Sigmoid colon (tissue), 7 donors: ENCODE measurements around the gene SMIM26. TPM values are rescaled to one million over a fixed set of nuclear protein-coding genes. Genes with fewer than 3 reads are reported as not detected.
A peak's percentile ranks its signal among the peaks of the same experiment; 100 is the strongest.

Experiments used
- DNase-seq: peaks from one replicate; pipeline ENCODE4 v3.0.0-alpha.2; 2019
- H3K27ac ChIP-seq, 4 donors: fragments of 200-600 bp; sonication (generic); one replicate each; pipeline ENCODE4 v1.5.1; 2016 to 2019; ENCODE audit warnings: mild to moderate bottlenecking in 1 of 4
- H3K27me3 ChIP-seq, 3 donors: fragments of 200-600 bp; sonication (generic); one replicate each; pipeline ENCODE4 v1.5.1; 2019; ENCODE audit warnings: mild to moderate bottlenecking in 1 of 3
- H3K36me3 ChIP-seq, 4 donors: fragments of 200-600 bp; sonication (generic); one replicate each; pipeline ENCODE4 v1.5.1; 2016 to 2019
- H3K4me1 ChIP-seq, 4 donors: fragments of 200-600 bp; sonication (generic); one replicate each; pipeline ENCODE4 v1.5.1; 2017 to 2019
- H3K4me3 ChIP-seq, 4 donors: fragments of 200-600 bp; sonication (generic); one replicate each; pipeline ENCODE4 v1.5.1; 2017 to 2019; ENCODE audit warnings: mild to moderate bottlenecking in 2 of 4, moderate library complexity in 1 of 4
- H3K9me3 ChIP-seq, 4 donors: fragments of 200-600 bp in 3 of 4; sonication (generic) in 3 of 4; one replicate each; pipeline versions ENCODE4 v1.5.1 to v1.6.1; 2013 to 2019
- EP300 ChIP-seq, 4 donors: sonication (generic); formaldehyde crosslinking; IDR thresholded peaks; one replicate each; pipeline ENCODE4 v1.6.1; 2017; ENCODE audit warnings: antibody characterized with exemption in 4 of 4
- POLR2A ChIP-seq, 2 donors: fragments of 450-650 bp; IDR thresholded peaks; one replicate each; pipeline ENCODE4 v1.6.1; 2016; ENCODE audit warnings: antibody characterized with exemption in 2 of 2, mild to moderate bottlenecking in 2 of 2, moderate library complexity in 2 of 2
- POLR2AphosphoS5 ChIP-seq, 4 donors: sonication (generic); formaldehyde crosslinking; IDR thresholded peaks; one replicate each; pipeline ENCODE4 v1.6.1; 2017; ENCODE audit warnings: antibody characterized with exemption in 4 of 4
- WGBS, 2 donors: extraction: QIAGEN DNeasy Blood & Tissue Kit; methylation state at CpG; one replicate each; pipeline ENCODE4 v1.1.7; 2013; 5-methylcytosine and 5-hydroxymethylcytosine counted together
- intact Hi-C: fragments of 100-400 bp; cut with DNase I; formaldehyde crosslinking; loops from one replicate; pipeline ENCODE4 v1.15.1; 2023
- polyA plus RNA-seq, 3 donors: library from polyadenylated mRNA; stranded (reverse); fragments of 200-250 nt; gene quantifications; one replicate each; pipeline ENCODE4 v1.2.3, GENCODE V29; 2013
- total RNA-seq, 4 donors: library from RNA; depleted of rRNA; stranded (reverse); fragments of >200 nt; gene quantifications; one replicate each; pipeline ENCODE4 v1.1.0, GENCODE V29; 2016
- TF ChIP-seq, protein P1 (sequence below), 4 experiments: fragments of 450-650 bp in 3 of 4; fragments of 200-600 bp in 1 of 4; IDR thresholded peaks; one replicate each; pipeline ENCODE4 v1.5.1; 2016 to 2019; ENCODE audit warnings: antibody characterized with exemption in 4 of 4, mild to moderate bottlenecking in 3 of 4, moderate library complexity in 2 of 4
- donor health status: healthy with polysubstance abuse.
- donor health status: Bipolar disorder and iron deficiency.
- donor health status: healthy.

SMIM26 gene
- total and polyA plus RNA-seq, 7 donors, result 134 to 235 (median 174) TPM

DNA sequence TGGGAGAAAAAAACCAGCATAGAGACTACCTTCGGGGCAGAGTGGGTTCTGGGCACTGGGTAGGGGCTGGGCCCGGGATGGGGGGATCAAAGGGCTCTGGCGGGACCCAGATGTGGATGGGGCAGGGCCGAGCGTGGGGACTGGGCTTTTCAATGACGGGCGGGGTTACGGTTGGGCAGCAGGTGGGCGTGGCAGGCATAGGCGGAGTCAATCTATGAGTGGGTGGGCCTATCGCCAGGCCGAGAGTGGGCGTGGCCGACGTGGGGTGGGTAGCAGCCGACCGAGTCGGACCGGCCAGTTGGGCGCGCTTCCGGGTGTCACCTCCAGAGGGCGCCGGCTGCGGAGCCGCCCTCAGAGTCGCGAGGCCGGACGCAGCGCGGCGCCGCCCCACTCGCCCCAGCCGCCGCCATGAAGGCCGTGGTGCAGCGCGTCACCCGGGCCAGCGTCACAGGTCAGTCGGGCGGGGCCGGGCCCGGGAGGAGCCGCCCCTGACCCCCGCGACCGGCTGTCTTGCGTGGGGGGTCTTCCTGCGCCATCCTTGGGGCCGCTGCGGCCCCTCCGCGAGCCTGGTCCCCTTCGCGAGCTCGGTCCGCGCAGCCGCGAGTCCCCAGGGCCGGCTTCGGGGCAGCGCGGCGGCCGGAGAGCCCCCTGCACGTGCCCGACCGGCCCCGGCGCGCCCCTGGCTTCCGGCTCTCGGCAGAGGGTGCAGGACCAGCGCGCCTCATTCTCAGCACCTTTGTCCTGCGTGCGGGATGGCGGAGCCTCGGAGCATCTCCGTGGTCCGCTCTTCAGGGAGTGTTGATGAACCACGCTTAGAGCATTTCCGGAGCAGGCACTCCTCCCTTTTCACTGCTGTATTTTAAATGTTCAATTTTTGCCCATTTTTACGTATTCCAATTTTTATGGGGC is 20.7 kb downstream of the SMIM26 start, which contains the start of gene DTD1:
TSS of gene DTD1 (plus strand) at position 390 of the 909 bp plus-strand sequence. CDS start at position 409, 19 bp downstream.
- Histone ChIP-seq H3K27ac (peak within 1 kb of the TSS; percentile 74 to 83 (median 81)), H3K27me3 (no peaks in the 10 kb centered on the region), H3K36me3 (no peaks in the 10 kb centered on the region), H3K4me1 (peaks cover 0 to 31% (median 7%) of the 10 kb centered on the region in 4 donors), H3K4me3 (peak within 1 kb of the TSS; percentile 50 to 96 (median 81)), H3K9me3 (no peaks in the 10 kb centered on the region)
- 0% methylated on average over 88 of the region's 88 CpGs for WGBS, 2 donors
- peak; percentile 96 for DNase-seq
- TF ChIP-seq POLR2AphosphoS5 (IDR thresholded peaks at IDR 0.05) (peak in 2 of 4 donors; percentile 23 to 29), POLR2A (IDR thresholded peaks at IDR 0.05) (no peak), EP300 (IDR thresholded peaks at IDR 0.05) (no peak)
- TF ChIP-seq, protein P1, sequence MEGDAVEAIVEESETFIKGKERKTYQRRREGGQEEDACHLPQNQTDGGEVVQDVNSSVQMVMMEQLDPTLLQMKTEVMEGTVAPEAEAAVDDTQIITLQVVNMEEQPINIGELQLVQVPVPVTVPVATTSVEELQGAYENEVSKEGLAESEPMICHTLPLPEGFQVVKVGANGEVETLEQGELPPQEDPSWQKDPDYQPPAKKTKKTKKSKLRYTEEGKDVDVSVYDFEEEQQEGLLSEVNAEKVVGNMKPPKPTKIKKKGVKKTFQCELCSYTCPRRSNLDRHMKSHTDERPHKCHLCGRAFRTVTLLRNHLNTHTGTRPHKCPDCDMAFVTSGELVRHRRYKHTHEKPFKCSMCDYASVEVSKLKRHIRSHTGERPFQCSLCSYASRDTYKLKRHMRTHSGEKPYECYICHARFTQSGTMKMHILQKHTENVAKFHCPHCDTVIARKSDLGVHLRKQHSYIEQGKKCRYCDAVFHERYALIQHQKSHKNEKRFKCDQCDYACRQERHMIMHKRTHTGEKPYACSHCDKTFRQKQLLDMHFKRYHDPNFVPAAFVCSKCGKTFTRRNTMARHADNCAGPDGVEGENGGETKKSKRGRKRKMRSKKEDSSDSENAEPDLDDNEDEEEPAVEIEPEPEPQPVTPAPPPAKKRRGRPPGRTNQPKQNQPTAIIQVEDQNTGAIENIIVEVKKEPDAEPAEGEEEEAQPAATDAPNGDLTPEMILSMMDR (IDR thresholded peaks at IDR 0.05), result peak in 3 of 4 experiments; percentile 8 to 81 (median 46)
- intact Hi-C loops, result loop anchor here (10.0 kb wide), 1 partner anchor 207 kb away; no protein-coding TSS in a partner anchor

DNA sequence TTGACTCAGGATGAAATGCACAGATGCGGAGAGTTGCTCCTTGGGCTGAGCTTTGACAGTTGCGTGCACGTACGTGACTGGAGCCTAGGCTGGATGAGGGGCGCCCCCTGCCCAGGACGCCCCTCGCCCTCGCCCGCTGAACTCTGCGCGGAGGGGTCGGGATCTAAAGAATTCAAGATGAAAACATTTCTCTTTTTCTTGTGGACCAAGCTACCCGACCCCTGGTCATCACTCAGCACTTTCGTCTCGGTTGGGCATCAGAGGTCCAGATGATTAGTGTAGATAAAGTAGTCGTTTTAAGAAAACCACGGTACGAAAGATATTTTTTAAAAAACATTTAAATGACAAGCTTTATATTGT is 21.3 kb downstream of the SMIM26 start:
- Histone ChIP-seq H3K36me3 (peaks cover 0 to 2% (median 0%) of the 10 kb centered on the region in 4 donors), H3K4me1 (peaks cover 0 to 31% (median 7%) of the 10 kb centered on the region in 4 donors), H3K9me3 (no peaks in the 10 kb centered on the region), H3K27ac (peak overlapping the region; percentile 74 to 83 (median 81)), H3K27me3 (no peaks in the 10 kb centered on the region), H3K4me3 (peak overlapping the region; percentile 50 to 96 (median 81))
- TF ChIP-seq POLR2AphosphoS5 (IDR thresholded peaks at IDR 0.05) (no peak), EP300 (IDR thresholded peaks at IDR 0.05) (no peak), POLR2A (IDR thresholded peaks at IDR 0.05) (no peak)
- TF ChIP-seq, protein P1 (IDR thresholded peaks at IDR 0.05), result no peak
- DNase-seq, result no peak
- WGBS, 2 donors, result 15 to 41% methylated on average over 18 of the region's 18 CpGs
- intact Hi-C loops, result loop anchor here (10.0 kb wide), 1 partner anchor 206 kb away; no protein-coding TSS in a partner anchor

DNA sequence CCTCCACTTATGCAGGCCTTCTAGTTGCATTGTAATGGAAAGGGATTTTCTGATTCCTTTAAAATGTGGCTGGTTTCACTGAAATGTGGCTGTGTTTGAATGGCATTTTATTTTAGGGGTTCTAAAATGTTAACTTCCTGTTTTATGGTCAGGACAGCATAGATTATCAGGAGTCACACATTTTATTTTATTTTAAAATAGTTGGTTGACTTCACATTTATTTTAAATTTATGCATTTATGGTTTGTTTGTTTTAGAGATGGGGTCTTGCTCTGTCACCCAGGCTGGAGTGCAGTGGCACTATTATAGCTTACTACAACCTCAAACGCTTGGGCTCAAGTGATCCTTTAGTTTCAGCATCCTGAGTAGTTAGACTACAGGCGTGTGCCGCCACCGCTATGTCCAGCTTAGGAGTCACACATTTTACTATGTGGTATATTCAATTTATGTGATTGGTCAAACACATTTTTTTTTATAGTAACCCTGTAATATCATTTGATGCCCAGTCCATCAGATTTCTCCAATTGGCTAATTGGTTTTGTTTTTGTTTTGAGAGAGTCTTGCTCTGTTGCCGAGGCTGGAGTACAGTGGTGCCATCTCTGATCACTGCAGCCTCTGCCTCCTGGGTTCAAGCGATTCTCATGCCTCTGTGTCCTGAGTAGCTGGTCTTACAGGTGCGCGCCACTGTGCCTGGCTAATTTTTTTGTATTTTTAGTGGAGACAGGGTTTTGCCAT is 22.9 kb downstream of the SMIM26 start:
- WGBS, 2 donors, result 90 to 93% methylated on average over 8 of the region's 8 CpGs
- intact Hi-C loops, result loop anchor here (10.0 kb wide), 1 partner anchor 205 kb away; no protein-coding TSS in a partner anchor

DNA sequence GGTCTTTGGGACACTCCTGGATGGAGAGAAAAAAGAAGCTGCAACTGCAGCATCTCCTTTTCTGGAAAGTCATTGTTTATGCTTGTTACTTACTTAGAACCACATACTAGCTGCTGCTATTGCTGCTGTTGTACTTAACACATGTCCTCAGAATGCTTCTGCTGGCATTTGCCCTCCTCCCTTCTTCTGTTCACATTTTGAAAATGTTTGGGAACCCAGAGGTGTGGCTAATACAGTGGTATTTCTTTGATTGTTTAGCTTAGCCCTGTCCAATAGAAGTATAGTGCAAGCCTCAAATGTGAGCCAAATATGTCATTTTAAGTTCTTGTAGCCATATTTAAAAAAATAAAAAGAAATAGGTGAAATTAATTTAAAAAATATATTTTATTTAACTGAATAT is 29.0 kb downstream of the SMIM26 start:
- Histone ChIP-seq H3K27me3 (no peaks in the 10 kb centered on the region), H3K9me3 (no peaks in the 10 kb centered on the region), H3K4me1 (peaks cover 0 to 1% (median 0%) of the 10 kb centered on the region in 4 donors), H3K4me3 (no peak overlapping the region), H3K36me3 (peaks cover 0 to 55% (median 3%) of the 10 kb centered on the region in 4 donors), H3K27ac (no peak overlapping the region)
- no peak for TF ChIP-seq POLR2A (IDR thresholded peaks at IDR 0.05)
- intact Hi-C loops, result no loop called here
- no peak for DNase-seq

More for the DNA sequence above, 22.9 kb downstream of the SMIM26 start:
- Histone ChIP-seq H3K4me1 (peaks cover 0 to 31% (median 7%) of the 10 kb centered on the region in 4 donors), H3K27ac (no peak overlapping the region), H3K9me3 (no peaks in the 10 kb centered on the region), H3K4me3 (no peak overlapping the region), H3K27me3 (no peaks in the 10 kb centered on the region), H3K36me3 (peaks cover 0 to 18% (median 0%) of the 10 kb centered on the region in 4 donors)
- DNase-seq, result no peak
- no peak for TF ChIP-seq EP300 (IDR thresholded peaks at IDR 0.05)

DNA sequence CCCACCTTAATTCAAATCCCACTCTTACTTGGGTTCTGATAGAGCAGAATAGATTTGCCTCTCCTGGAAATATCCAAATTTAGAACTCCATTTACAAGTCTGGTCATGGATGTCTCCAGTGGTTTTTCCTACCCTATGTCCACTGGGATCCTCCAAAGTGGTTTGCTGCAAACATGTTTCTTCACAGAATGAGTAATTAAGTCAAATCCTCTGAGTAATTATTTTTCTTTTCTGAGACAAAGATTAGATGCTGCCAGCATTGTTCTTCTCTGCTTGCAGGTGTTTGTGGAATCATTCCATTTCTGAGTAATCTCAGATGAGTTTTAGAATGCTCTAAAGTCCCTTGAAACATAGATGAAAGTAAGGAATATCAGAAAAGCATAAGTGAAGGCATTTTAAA is 42.5 kb downstream of the SMIM26 start:
- Histone ChIP-seq H3K36me3 (peaks cover 0 to 10% (median 0%) of the 10 kb centered on the region in 4 donors), H3K27ac (no peak overlapping the region), H3K9me3 (no peaks in the 10 kb centered on the region), H3K27me3 (no peaks in the 10 kb centered on the region), H3K4me3 (no peak overlapping the region), H3K4me1 (peaks cover 0 to under 1% (median 0%) of the 10 kb centered on the region in 4 donors)
- TF ChIP-seq, protein P1 (IDR thresholded peaks at IDR 0.05), result no peak
- TF ChIP-seq POLR2A (IDR thresholded peaks at IDR 0.05) (no peak), EP300 (IDR thresholded peaks at IDR 0.05) (no peak), POLR2AphosphoS5 (IDR thresholded peaks at IDR 0.05) (no peak)
- no peak for DNase-seq
- intact Hi-C loops, result no loop called here
